HepG2 (cell line): ENCODE results near the gene TAS1R1. TPM values are rescaled to one million over a fixed set of nuclear protein-coding genes. Genes with fewer than 3 reads are reported as not detected.

ENCODE experiments used
- BORCS8-MEF2B ChIP-seq: sonication (generic); formaldehyde crosslinking; IDR thresholded peaks from 2 replicates; pipeline ENCODE4 v1.8.0; 2022; ENCODE audit warnings: mild to moderate bottlenecking, missing genetic modification reagents
- CC2D1A ChIP-seq: sonication (generic); formaldehyde crosslinking; IDR thresholded peaks from 2 replicates; pipeline ENCODE4 v1.8.1; 2023; ENCODE audit warnings: mild to moderate bottlenecking, missing genetic modification reagents
- ELF4 ChIP-seq: sonication (generic); formaldehyde crosslinking; IDR thresholded peaks from 2 replicates; pipeline ENCODE4 v1.5.0; 2020; ENCODE audit warnings: missing genetic modification reagents, mild to moderate bottlenecking, moderate library complexity, borderline replicate concordance
- FOXC1 ChIP-seq: sonication (generic); formaldehyde crosslinking; IDR thresholded peaks from 2 replicates; pipeline ENCODE4 v1.8.0; 2022; ENCODE audit warnings: mild to moderate bottlenecking, missing genetic modification reagents, borderline replicate concordance
- KLF16 ChIP-seq, 2 experiments: sonication (generic) in 1 of 2; formaldehyde crosslinking in 1 of 2; IDR thresholded peaks; 2 replicates each; pipeline versions ENCODE4 v1.6.1 to v1.8.0; 2016 to 2023; ENCODE audit warnings: missing genetic modification reagents in 2 of 2, missing compliant biosample characterization in 1 of 2
- MLXIP ChIP-seq: sonication (generic); formaldehyde crosslinking; IDR thresholded peaks from 2 replicates; pipeline ENCODE4 v1.9.0; 2021; ENCODE audit warnings: missing genetic modification reagents, borderline replicate concordance
- RAD51 ChIP-seq: fragments of 450-650 bp; IDR thresholded peaks from 2 replicates; pipeline ENCODE4 v1.6.1; 2016; ENCODE audit warnings: borderline replicate concordance
- RXRA ChIP-seq: sonication (generic); formaldehyde crosslinking; IDR thresholded peaks from 2 replicates; pipeline ENCODE4 v1.5.1; 2020; ENCODE audit warnings: missing genetic modification reagents
- SATB2 ChIP-seq: sonication (generic); formaldehyde crosslinking; IDR thresholded peaks from 2 replicates; pipeline ENCODE4 v1.5.0; 2020; ENCODE audit warnings: missing genetic modification reagents
- THYN1 ChIP-seq: sonication (generic); formaldehyde crosslinking; IDR thresholded peaks from 2 replicates; pipeline ENCODE4 v1.8.1; 2023; ENCODE audit warnings: low read depth, mild to moderate bottlenecking, moderate library complexity, missing genetic modification reagents, borderline replicate concordance
- ZC3H4 ChIP-seq: sonication (generic); formaldehyde crosslinking; IDR thresholded peaks from 2 replicates; pipeline ENCODE4 v1.4.0; 2020; ENCODE audit warnings: missing genetic modification reagents, borderline replicate concordance
- ZFP36L1 ChIP-seq: sonication (generic); formaldehyde crosslinking; IDR thresholded peaks from 2 replicates; pipeline ENCODE4 v1.8.0; 2022; ENCODE audit warnings: mild to moderate bottlenecking, missing genetic modification reagents, moderate library complexity
- ZFYVE20 ChIP-seq: sonication (generic); formaldehyde crosslinking; IDR thresholded peaks from 2 replicates; pipeline ENCODE4 v1.8.0; 2023; ENCODE audit warnings: low read depth, mild to moderate bottlenecking, moderate library complexity, missing genetic modification reagents, borderline replicate concordance
- ZNF232 ChIP-seq: sonication (generic); formaldehyde crosslinking; IDR thresholded peaks from 2 replicates; pipeline ENCODE4 v1.4.0; 2020; ENCODE audit warnings: missing genetic modification reagents, borderline replicate concordance
- ZNF3 ChIP-seq: IDR thresholded peaks from 2 replicates; pipeline ENCODE4 v1.7.0; 2017; ENCODE audit warnings: inconsistent platforms
- ZNF512B ChIP-seq: sonication (generic); formaldehyde crosslinking; IDR thresholded peaks from 2 replicates; pipeline ENCODE4 v1.5.1; 2020; ENCODE audit warnings: missing genetic modification reagents, mild to moderate bottlenecking, borderline replicate concordance
- ZNF616 ChIP-seq: sonication (generic); formaldehyde crosslinking; IDR thresholded peaks from 2 replicates; pipeline ENCODE4 v1.5.0; 2020; ENCODE audit warnings: low read depth, mild to moderate bottlenecking, missing genetic modification reagents
- ZNF746 ChIP-seq: sonication (generic); formaldehyde crosslinking; IDR thresholded peaks from 2 replicates; pipeline ENCODE4 v1.8.0; 2022; ENCODE audit warnings: mild to moderate bottlenecking, missing genetic modification reagents
- ZNF781 ChIP-seq: sonication (generic); formaldehyde crosslinking; IDR thresholded peaks from 2 replicates; pipeline ENCODE4 v1.5.1; 2020; ENCODE audit warnings: borderline replicate concordance, mild to moderate bottlenecking, missing genetic modification reagents; ENCODE audit errors: not compliant biosample characterization
- polyA plus RNA-seq, 8 experiments: library from polyadenylated mRNA; depleted of rRNA in 3 of 8; stranded (reverse) in 7 of 8; unstranded in 1 of 8; fragments of >200 nt; fragmentation: Illumina TruSeq in 4 of 8; extraction: Trizol in 4 of 8; gene quantifications; 2 replicates each; pipeline versions ENCODE4 v1.2.1 to v1.2.3, GENCODE V29; 2011 to 2016; ENCODE audit warnings: low read depth in 4 of 8, missing spikeins in 1 of 8, mixed read lengths in 1 of 8; ENCODE audit not compliant: insufficient read depth in 1 of 8
- total RNA-seq, 5 experiments: library from RNA; depleted of rRNA; stranded (reverse); fragments of >200 nt; fragmentation: Illumina TruSeq; extraction: Trizol; gene quantifications; 2 replicates each; pipeline ENCODE4 v1.2.3, GENCODE V29; 2016; ENCODE audit warnings: low read depth in 1 of 5
- TF ChIP-seq, protein P1 (sequence below): sonication (generic); formaldehyde crosslinking; IDR thresholded peaks from 2 replicates; pipeline ENCODE4 v1.5.0; 2020; ENCODE audit warnings: mild to moderate bottlenecking, missing genetic modification reagents

TAS1R1 gene
- total and polyA plus RNA-seq, 2 of the 13 experiments (the other 11 are each of a cell fraction or from before 2014, with no cell fraction given): 1.4 to 1.6 TPM

DNA sequence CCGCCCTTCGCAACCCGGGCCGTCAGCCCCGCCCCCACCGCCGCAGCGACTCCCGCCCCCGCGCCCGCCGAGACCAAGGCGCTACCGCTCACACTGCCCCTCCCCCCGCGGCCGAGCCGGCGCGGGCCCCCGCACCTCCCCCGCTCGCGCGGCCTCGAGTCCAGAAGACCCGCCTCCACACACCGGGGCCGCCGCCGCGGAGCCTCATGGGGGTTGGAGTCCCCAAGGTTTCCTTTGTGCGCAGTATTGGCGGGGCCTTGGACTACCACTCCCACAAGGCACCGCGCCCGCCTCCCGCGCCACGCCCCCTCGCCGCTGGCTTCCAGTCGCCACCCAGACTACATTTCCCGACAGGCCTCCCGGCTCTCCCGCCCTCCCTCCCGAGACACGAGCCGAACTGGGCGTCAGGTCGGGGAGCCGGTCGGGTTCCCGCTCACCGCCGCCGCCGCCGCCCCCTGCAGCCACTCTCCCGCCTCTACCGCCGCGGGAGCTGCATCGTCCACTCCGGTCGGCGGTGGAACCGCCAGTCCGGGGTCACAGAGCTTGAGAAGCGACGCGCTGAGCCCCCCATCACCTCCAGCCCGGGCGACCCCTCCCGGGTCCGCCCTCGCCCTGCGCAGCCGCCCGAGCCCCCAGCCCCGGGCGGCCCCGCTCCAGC lies 58.4 kb downstream of the TAS1R1 start, which contains the start of gene PHF13 (continued):
- TF ChIP-seq, protein P1, sequence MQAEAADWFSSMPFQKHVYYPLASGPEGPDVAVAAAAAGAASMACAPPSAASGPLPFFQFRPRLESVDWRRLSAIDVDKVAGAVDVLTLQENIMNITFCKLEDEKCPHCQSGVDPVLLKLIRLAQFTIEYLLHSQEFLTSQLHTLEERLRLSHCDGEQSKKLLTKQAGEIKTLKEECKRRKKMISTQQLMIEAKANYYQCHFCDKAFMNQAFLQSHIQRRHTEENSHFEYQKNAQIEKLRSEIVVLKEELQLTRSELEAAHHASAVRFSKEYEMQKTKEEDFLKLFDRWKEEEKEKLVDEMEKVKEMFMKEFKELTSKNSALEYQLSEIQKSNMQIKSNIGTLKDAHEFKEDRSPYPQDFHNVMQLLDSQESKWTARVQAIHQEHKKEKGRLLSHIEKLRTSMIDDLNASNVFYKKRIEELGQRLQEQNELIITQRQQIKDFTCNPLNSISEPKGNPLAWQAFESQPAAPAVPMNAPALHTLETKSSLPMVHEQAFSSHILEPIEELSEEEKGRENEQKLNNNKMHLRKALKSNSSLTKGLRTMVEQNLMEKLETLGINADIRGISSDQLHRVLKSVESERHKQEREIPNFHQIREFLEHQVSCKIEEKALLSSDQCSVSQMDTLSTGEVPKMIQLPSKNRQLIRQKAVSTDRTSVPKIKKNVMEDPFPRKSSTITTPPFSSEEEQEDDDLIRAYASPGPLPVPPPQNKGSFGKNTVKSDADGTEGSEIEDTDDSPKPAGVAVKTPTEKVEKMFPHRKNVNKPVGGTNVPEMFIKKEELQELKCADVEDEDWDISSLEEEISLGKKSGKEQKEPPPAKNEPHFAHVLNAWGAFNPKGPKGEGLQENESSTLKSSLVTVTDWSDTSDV: no peak
- TF ChIP-seq FOXC1 (CRISPR knock-in tag) (0 out of 2 replicates have a peak, but pooled peaks have one; percentile 23), ZNF512B (CRISPR knock-in tag) (no peak), SATB2 (CRISPR knock-in tag) (no peak), ELF4 (CRISPR knock-in tag) (no peak), THYN1 (no peak), ZNF781 (CRISPR knock-in tag) (no peak), RXRA (peak; percentile 70), ZNF232 (CRISPR knock-in tag) (no peak), ZNF3 (CRISPR knock-in tag) (no peak), ZFP36L1 (CRISPR knock-in tag) (no peak), RAD51 (no peak), ZC3H4 (CRISPR knock-in tag) (no peak), KLF16 (CRISPR knock-in tag; IDR thresholded peaks at IDR 0.05) (no peak; a peak in 1 of 4 replicates), ZNF616 (CRISPR knock-in tag) (0 out of 2 replicates have a peak, but pooled peaks have one; percentile 6), CC2D1A (CRISPR knock-in tag) (no peak), ZNF746 (peak; percentile 76), MLXIP (no peak), ZFYVE20 (CRISPR knock-in tag) (no peak), BORCS8-MEF2B (CRISPR knock-in tag) (no peak)
